Naive thymus-derived CD4-positive, alpha-beta T cell (primary cell): ENCODE results near the gene ABCA2. TPM values are rescaled to one million over a fixed set of nuclear protein-coding genes. Genes with fewer than 3 reads are reported as not detected.
"Not testable (repeated sequence)": the region's sequence is repeated elsewhere in the genome, so short reads cannot be mapped to it uniquely, and the experiment has no call there.

Experiments
- ATAC-seq: fragments of 150-1000 bp; cut with Tn5 transposase; 2 replicates; pipeline ENCODE4 v1.10.0; 2021; ENCODE audit warnings: mild to moderate bottlenecking, moderate library complexity
- CTCF ChIA-PET: fragments of 350-600 bp; sonication (Branson Sonifier 250); formaldehyde crosslinking; loops from one replicate; lab custom pipeline; 2021; ENCODE audit warnings: antibody characterized with exemption; lab: Charles Lee
- POLR2A ChIA-PET: fragments of 350-600 bp; sonication (Branson Sonifier 250); formaldehyde crosslinking; loops from one replicate; lab custom pipeline; 2021; ENCODE audit warnings: antibody characterized with exemption, inconsistent platforms; lab: Charles Lee
- DNase-seq, 9 donors: peaks; one replicate each; pipeline versions ENCODE4 v3.0.0 to v3.0.0-alpha.2; 2020 to 2022; ENCODE audit warnings: mixed read lengths in 1 of 9
- H3K27ac ChIP-seq: one replicate; pipeline ENCODE4 v1.7.0; 2013; ENCODE audit warnings: mild to moderate bottlenecking, low read depth, low read length, moderate library complexity
- H3K27me3 ChIP-seq, 2 donors: one replicate each; pipeline ENCODE4 v1.7.0; 2013; ENCODE audit warnings: low read length in 2 of 2, mild to moderate bottlenecking in 2 of 2, moderate library complexity in 2 of 2; ENCODE audit not compliant: control insufficient read depth in 2 of 2, insufficient read depth in 2 of 2
- H3K36me3 ChIP-seq, 3 experiments: 1 replicate in 2 of 3; 2 replicates in 1 of 3; pipeline ENCODE4 v1.7.0; 2013; ENCODE audit warnings: low read length in 3 of 3, mild to moderate bottlenecking in 3 of 3, moderate library complexity in 1 of 3; ENCODE audit not compliant: insufficient read depth in 3 of 3, control insufficient read depth in 2 of 3
- H3K4me1 ChIP-seq, 2 donors: one replicate each; pipeline ENCODE4 v1.7.0; 2013; ENCODE audit warnings: low read length in 2 of 2, mild to moderate bottlenecking in 2 of 2, moderate library complexity in 1 of 2; ENCODE audit not compliant: control insufficient read depth in 2 of 2, insufficient read depth in 2 of 2
- H3K4me3 ChIP-seq: 2 replicates; pipeline ENCODE4 v1.7.0; 2013; ENCODE audit warnings: mild to moderate bottlenecking, low read length
- H3K9me3 ChIP-seq, 3 experiments: 1 replicate in 2 of 3; 2 replicates in 1 of 3; pipeline ENCODE4 v1.7.0; 2013; ENCODE audit warnings: low read length in 3 of 3; ENCODE audit not compliant: control insufficient read depth in 2 of 3
- H3K27ac Mint-ChIP-seq, 9 donors: one replicate each; pipeline ENCODE4 v1.8.0; 2020 to 2022; ENCODE audit warnings: mixed read lengths in 9 of 9, mild to moderate bottlenecking in 8 of 9, moderate library complexity in 5 of 9, inconsistent platforms in 2 of 9
- H3K27me3 Mint-ChIP-seq, 5 donors: one replicate each; pipeline ENCODE4 v1.8.0; 2021 to 2022; ENCODE audit warnings: mixed read lengths in 5 of 5, mild to moderate bottlenecking in 1 of 5
- H3K36me3 Mint-ChIP-seq, 5 donors: one replicate each; pipeline ENCODE4 v1.8.0; 2020 to 2022; ENCODE audit warnings: mixed read lengths in 5 of 5, mild to moderate bottlenecking in 3 of 5, inconsistent platforms in 1 of 5
- H3K4me1 Mint-ChIP-seq, 7 donors: one replicate each; pipeline ENCODE4 v1.8.0; 2020 to 2022; ENCODE audit warnings: mixed read lengths in 7 of 7, mild to moderate bottlenecking in 3 of 7, inconsistent platforms in 1 of 7
- H3K4me3 Mint-ChIP-seq, 10 donors: one replicate each; pipeline ENCODE4 v1.8.0; 2020 to 2022; ENCODE audit warnings: mild to moderate bottlenecking in 10 of 10, mixed read lengths in 10 of 10, moderate library complexity in 6 of 10, inconsistent platforms in 2 of 10
- H3K9me3 Mint-ChIP-seq, 11 donors: one replicate each; pipeline ENCODE4 v1.8.0; 2020 to 2022; ENCODE audit warnings: mixed read lengths in 11 of 11, mild to moderate bottlenecking in 4 of 11, inconsistent platforms in 1 of 11, moderate library complexity in 1 of 11
- intact Hi-C, 2 donors: fragments of 100-400 bp; cut with micrococcal nuclease; formaldehyde crosslinking; loops; one replicate each; pipeline ENCODE4 v1.15.1; 2023
- polyA plus RNA-seq, 2 donors: library from polyadenylated mRNA; unstranded; fragments of 300-500 nt; fragmentation: Illumina TruSeq; gene quantifications; one replicate each; pipeline ENCODE4 v1.2.3, GENCODE V29; 2021
- total RNA-seq, 6 experiments: library from RNA in 5 of 6; stranded (reverse) in 5 of 6; gene quantifications; 1 replicate in 5 of 6; 2 replicates in 1 of 6; pipeline ENCODE4 v1.2.3 and lab custom pipeline; 2021 to 2026

ABCA2 gene
- total and polyA plus RNA-seq, 7 experiments from 2014 or later: 1.8 to 112 (median 25.1) TPM

GRCh38 chr9:137007816-137008270 is 20.2 kb downstream of the ABCA2 start:
- intact Hi-C loops: no loop called here
- Histone ChIP-seq H3K36me3 (peaks cover 0 to 4% (median 0%) of the 10 kb centered on the region in 3 experiments), H3K27me3 (no peaks in the 10 kb centered on the region), H3K9me3 (no peaks in the 10 kb centered on the region), H3K4me1 (no peaks in the 10 kb centered on the region), H3K27ac (no peak overlapping the region), H3K4me3 (no peak overlapping the region)
- Mint-ChIP-seq H3K27ac (no peak overlapping the region), H3K36me3 (no peaks in the 10 kb centered on the region), H3K4me1 (peaks cover 0 to 3% (median 0%) of the 10 kb centered on the region in 7 donors), H3K27me3 (peaks cover 0 to 3% (median 0%) of the 10 kb centered on the region in 5 donors), H3K9me3 (no peaks in the 10 kb centered on the region), H3K4me3 (no peak overlapping the region)
- DNase-seq (no peak), ATAC-seq (no peak)
- ChIA-PET CTCF (no interaction called here), POLR2A (no interaction called here)

GRCh38 chr9:137007108-137007815 is 20.8 kb downstream of the ABCA2 start:
- Mint-ChIP-seq H3K27me3 (peaks cover 0 to 3% (median 0%) of the 10 kb centered on the region in 5 donors), H3K27ac (no peak overlapping the region), H3K4me1 (peaks cover 0 to 3% (median 0%) of the 10 kb centered on the region in 7 donors), H3K36me3 (no peaks in the 10 kb centered on the region), H3K4me3 (no peak overlapping the region), H3K9me3 (no peaks in the 10 kb centered on the region)
- Histone ChIP-seq H3K36me3 (peaks cover 0 to 4% (median 0%) of the 10 kb centered on the region in 3 experiments), H3K9me3 (no peaks in the 10 kb centered on the region), H3K27ac (no peak overlapping the region), H3K4me1 (no peaks in the 10 kb centered on the region), H3K4me3 (no peak overlapping the region), H3K27me3 (no peaks in the 10 kb centered on the region)
- no peak for DNase-seq
- CTCF ChIA-PET: no interaction called here
- POLR2A ChIA-PET: no interaction called here
- intact Hi-C loops: no loop called here
- ATAC-seq: no peak

GRCh38 chr9:137006116-137007003 is 21.7 kb downstream of the ABCA2 start:
- intact Hi-C loops: no loop called here
- H3K27ac Mint-ChIP-seq: no peak overlapping the region
- H3K4me1 ChIP-seq: no peaks in the 10 kb centered on the region
- no peak for DNase-seq
- H3K9me3 Mint-ChIP-seq: no peaks in the 10 kb centered on the region
- ChIA-PET CTCF (no interaction called here), POLR2A (no interaction called here)
- peak; percentile 24 for ATAC-seq
- H3K27ac ChIP-seq: no peak overlapping the region
- H3K4me3 ChIP-seq: no peak overlapping the region
- no peak overlapping the region for H3K4me3 Mint-ChIP-seq
- H3K36me3 Mint-ChIP-seq: no peaks in the 10 kb centered on the region
- H3K27me3 ChIP-seq: no peaks in the 10 kb centered on the region
- no peaks in the 10 kb centered on the region for H3K9me3 ChIP-seq
- peaks cover 0 to 3% (median 0%) of the 10 kb centered on the region in 3 experiments for H3K36me3 ChIP-seq
- H3K4me1 Mint-ChIP-seq: peaks cover 0 to 3% (median 0%) of the 10 kb centered on the region in 7 donors
- H3K27me3 Mint-ChIP-seq: peaks cover 0 to 3% (median 0%) of the 10 kb centered on the region in 5 donors

GRCh38 chr9:137004285-137004684 is 23.8 kb downstream of the ABCA2 start:
- intact Hi-C loops: loop anchor here in 1 of 2 donors (1.0 kb wide), 1 partner anchor 31 kb away; no protein-coding TSS in a partner anchor

GRCh38 chr9:137002646-137003041 is 25.4 kb downstream of the ABCA2 start:
- Mint-ChIP-seq H3K36me3 (no peaks in the 10 kb centered on the region), H3K27ac (no peak overlapping the region), H3K27me3 (peaks cover 0 to 11% (median 3%) of the 10 kb centered on the region in 5 donors), H3K9me3 (no peaks in the 10 kb centered on the region), H3K4me3 (no peak overlapping the region), H3K4me1 (peaks cover 5 to 26% (median 8%) of the 10 kb centered on the region in 7 donors)
- Histone ChIP-seq H3K27me3 (no peaks in the 10 kb centered on the region), H3K27ac (no peak overlapping the region), H3K4me1 (peaks cover 0 to 30% of the 10 kb centered on the region in 2 donors), H3K36me3 (no peaks in the 10 kb centered on the region), H3K4me3 (no peak overlapping the region), H3K9me3 (no peaks in the 10 kb centered on the region)
- ChIA-PET POLR2A (interaction anchor here (1.2 kb wide), 1 partner anchor 32 kb away, joined by 3 read pairs; no protein-coding TSS in a partner anchor), CTCF (no interaction called here)
- DNase-seq (no peak), ATAC-seq (no peak)
- intact Hi-C loops: no loop called here

More at GRCh38 chr9:137004285-137004684, 23.8 kb downstream of the ABCA2 start:
- H3K4me3 ChIP-seq, H3K27me3 Mint-ChIP-seq, H3K9me3 ChIP-seq, DNase-seq, H3K27ac ChIP-seq, POLR2A ChIA-PET, H3K27ac Mint-ChIP-seq, H3K36me3 Mint-ChIP-seq, H3K4me3 Mint-ChIP-seq, ATAC-seq, H3K27me3 ChIP-seq, H3K36me3 ChIP-seq, H3K9me3 Mint-ChIP-seq: not testable (repeated sequence)
- CTCF ChIA-PET: interaction anchor here (0.6 kb wide), 1 partner anchor 42 kb away, joined by 3 read pairs; no protein-coding TSS in a partner anchor
- H3K4me1 ChIP-seq: peaks cover 0 to 14% of the 10 kb centered on the region in 2 donors
- peaks cover 0 to 13% (median 0%) of the 10 kb centered on the region in 7 donors for H3K4me1 Mint-ChIP-seq

- no peak for ATAC-seq
- H3K4me1 Mint-ChIP-seq: peaks cover 7 to 31% (median 10%) of the 10 kb centered on the region in 7 donors
These were observed 26.0 kb downstream of the ABCA2 start for GRCh38 chr9:137001857-137002645.

More at GRCh38 chr9:137001857-137002645, 26.0 kb downstream of the ABCA2 start:
- ChIA-PET POLR2A (interaction anchor here (1.2 kb wide), 1 partner anchor 33 kb away, joined by 3 read pairs; no protein-coding TSS in a partner anchor), CTCF (no interaction called here)
- Histone ChIP-seq H3K9me3 (no peaks in the 10 kb centered on the region), H3K4me3 (no peak overlapping the region), H3K27ac (no peak overlapping the region), H3K4me1 (peaks cover 0 to 36% of the 10 kb centered on the region in 2 donors), H3K27me3 (no peaks in the 10 kb centered on the region), H3K36me3 (no peaks in the 10 kb centered on the region)
- Mint-ChIP-seq H3K36me3 (no peaks in the 10 kb centered on the region), H3K27ac (no peak overlapping the region), H3K27me3 (peaks cover 0 to 12% (median 5%) of the 10 kb centered on the region in 5 donors), H3K4me3 (no peak overlapping the region), H3K9me3 (no peaks in the 10 kb centered on the region)
- intact Hi-C loops: no loop called here
- no peak for DNase-seq
